HUDEP-2 (cell line): ENCODE measurements around the gene ANKRD23.
"Not testable (repeated sequence)": the region's sequence is repeated elsewhere in the genome, so short reads cannot be mapped to it uniquely, and the experiment has no call there.

ENCODE experiments used
- DNase-seq, 76 experiments: peaks; one replicate each; lab custom pipeline; 2025; ENCODE audit not compliant: unreplicated experiment in 76 of 76; lab: John Stamatoyannopoulos, UW

The ANKRD23 gene

GRCh38 chr2:96801005-96801785 is 42.6 kb downstream of the ANKRD23 start:
- peak in 39 of 76 experiments; percentile 2 to 60 (median 34) for DNase-seq

GRCh38 chr2:96800061-96801004 is 43.5 kb downstream of the ANKRD23 start:
- DNase-seq, result no peak

GRCh38 chr2:96799623-96799935 is 44.2 kb downstream of the ANKRD23 start:
- DNase-seq, result no peak

DNA sequence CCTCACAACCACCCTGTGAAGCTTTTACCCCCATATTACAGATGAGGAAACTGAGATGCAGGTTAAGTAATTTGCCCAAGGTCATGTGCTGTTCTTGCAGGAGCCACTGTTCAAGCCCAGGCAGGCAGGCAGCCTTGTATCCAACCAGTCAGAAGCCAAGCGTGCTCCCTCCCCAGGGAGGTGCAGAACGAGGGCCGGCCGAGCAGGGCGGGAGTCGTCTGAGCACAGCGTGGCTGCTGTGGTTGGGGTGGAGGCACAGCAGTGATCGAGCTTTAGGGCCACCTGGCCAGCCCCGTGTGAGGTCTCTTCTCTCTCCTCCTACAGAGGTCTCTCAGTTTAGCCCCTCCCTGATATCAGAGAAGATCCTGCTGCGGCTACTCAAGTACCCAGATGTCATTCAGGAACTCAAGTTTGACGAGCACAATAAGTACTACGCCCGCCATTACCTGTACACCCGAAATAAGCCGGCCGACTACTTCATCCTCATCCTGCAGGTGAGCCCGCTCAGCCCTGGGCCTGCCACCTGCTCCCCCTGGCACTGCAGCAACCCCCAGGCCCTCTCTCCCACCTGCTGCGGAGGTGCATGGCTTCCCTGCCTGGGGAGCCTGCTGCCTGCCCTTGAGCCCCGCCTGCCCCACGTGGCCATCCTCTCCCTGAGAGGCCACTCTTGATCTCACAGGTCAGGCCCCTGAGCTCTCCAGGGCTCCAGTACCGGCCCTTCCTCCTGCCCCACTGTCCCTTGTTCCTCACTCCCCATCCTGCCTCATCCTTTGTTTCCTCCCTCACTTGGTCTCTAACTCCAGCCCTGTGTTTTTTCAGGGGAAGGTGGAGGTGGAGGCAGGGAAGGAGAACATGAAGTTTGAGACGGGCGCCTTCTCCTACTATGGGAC is 44.8 kb downstream of the ANKRD23 start:
- DNase-seq, result no peak

GRCh38 chr2:96797066-96797625 is 46.7 kb downstream of the ANKRD23 start:
- no peak for DNase-seq

GRCh38 chr2:96796497-96796896 is 47.3 kb downstream of the ANKRD23 start:
- DNase-seq, result not testable (repeated sequence)

DNA sequence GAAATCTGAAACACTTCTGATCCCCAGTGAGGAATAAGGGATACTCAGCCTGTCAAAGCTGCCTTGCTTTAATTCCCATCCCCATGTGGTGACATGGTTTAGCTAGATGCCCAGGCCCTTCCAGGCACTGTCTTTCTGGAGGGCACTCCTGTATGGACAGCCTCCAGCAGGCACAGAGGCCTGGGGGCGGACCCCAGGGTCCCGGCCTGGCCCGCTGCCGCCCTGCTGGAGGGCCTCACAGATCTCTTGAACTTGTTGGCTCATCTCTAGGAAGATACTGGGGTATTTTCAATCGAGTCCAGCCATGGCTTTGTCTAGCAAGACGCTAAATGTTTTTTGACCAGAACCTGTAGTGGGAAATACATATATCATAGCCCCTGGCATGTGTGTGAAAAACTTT is 48.7 kb downstream of the ANKRD23 start:
- DNase-seq, result no peak

DNA sequence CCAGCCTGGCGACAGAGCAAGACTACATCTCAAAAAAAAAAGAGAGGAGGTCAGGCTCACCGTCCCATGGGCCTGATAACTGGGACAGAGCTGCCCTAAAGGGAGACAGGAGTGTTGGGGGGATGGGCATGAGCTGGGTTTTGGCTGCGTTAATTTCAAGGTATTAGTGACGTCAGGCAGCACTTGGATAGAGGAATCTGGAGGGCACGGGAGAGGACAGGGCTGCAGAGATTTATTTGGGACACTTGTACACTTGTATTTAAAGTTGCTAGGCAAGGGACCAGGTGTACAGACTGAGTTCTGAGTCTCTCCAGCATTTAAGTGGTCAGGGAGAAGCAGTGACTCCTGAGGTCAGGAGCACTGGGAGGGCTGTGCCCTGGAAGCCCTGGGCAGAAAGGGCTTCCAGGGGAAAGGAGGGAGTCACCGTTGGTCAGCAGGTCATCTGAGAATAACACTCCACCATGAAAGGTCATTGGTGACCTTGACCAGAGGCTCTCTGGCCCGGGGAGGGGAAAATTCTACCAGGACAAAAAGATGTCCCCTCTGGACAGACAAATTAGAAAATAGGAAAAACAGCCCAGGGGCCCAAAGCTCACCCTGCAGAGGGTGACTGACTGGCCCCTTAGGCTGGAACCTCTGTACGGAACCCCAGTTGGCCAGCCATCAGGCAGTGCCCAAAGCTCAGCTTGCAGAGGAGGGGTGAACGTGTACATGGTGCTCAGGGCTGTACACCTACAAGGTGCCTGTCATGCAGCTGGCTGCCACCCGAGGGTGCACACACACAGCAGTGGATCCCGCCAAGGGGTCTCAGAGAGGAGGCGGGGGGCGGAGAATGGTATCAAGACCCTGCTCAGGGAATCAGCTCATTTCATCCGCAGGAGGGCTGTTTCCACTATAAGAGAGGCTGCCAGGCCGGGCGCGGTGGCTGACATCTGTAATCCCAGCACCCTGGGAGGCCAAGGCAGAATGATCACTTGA is 50.8 kb downstream of the ANKRD23 start:
- DNase-seq, result no peak

DNA sequence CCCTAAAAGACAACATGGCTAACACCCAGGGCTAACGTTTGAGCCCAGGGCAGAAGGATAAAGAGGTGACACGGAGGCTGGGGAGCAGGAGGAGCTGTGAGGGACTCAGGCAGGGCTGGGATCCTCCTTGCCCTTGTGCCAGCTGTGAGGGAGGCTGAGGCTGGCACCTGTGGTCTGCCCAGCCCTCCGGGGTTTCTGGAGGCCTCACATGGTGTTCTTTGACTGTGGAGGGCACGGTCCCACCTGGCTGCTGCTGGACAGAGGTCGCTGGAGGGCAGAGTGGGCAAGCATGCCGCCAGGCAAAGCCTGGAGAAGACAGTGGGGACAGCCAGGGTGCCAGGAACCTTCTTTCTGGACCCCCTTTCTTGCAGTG is 54.6 kb downstream of the ANKRD23 start:
- no peak for DNase-seq

DNA sequence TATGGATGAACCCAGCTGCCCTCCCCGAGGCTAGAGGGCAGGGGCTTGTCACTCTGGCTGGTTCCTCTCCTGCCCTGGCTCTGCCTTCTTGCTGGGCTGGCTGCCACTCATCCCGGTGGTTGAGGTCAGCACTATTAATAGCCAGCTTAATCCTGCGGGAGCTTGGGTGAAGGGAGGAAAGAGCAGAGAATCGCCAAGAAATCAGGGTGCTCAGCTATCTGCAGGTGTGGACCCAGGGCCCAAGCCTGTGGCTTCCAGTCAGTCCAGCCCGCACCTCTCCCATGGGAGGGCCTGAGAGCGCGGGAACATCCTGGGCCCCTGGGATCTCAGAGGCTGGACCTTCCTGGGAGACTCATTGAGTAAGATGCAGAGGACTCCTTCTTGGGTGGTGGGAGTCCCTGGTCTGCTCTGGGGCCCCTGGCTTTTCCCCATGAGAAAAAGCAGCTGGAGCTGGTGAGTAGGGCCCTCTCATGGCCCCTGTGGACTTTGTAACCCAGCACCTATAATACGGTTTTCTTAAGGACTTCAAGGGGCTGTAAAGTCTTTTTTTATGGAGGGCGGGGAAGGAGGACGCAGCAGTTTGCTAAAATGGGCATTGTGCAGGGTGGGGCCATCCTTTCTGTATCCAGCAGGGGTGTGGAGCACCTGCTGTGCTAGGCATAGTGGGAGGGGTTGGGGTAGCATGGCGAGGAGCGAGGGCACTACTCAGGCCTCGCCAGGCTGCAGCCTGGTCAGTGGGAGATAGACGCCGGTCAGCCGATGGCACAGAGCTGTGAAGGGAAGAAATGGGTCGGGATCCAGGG is 55.2 kb downstream of the ANKRD23 start:
- DNase-seq, result no peak
